Effector memory CD4-positive, alpha-beta T cell (primary cell): Measurements from ENCODE around the gene TBCD.

Experiments
- DNase-seq, 3 donors: peaks; one replicate each; pipeline ENCODE4 v3.0.0-alpha.2; 2020
- H3K27ac ChIP-seq: 2 replicates; pipeline ENCODE4 v1.7.0; 2013; ENCODE audit warnings: mild to moderate bottlenecking, low read length, moderate library complexity; ENCODE audit not compliant: insufficient read depth, poor library complexity, severe bottlenecking
- H3K27me3 ChIP-seq: replicated peaks from 2 replicates; pipeline ENCODE4 v1.7.0; 2013; ENCODE audit warnings: mild to moderate bottlenecking, low read length; ENCODE audit not compliant: insufficient read depth, control insufficient read depth, poor library complexity, severe bottlenecking
- H3K36me3 ChIP-seq: 2 replicates; pipeline ENCODE4 v1.7.0; 2013; ENCODE audit warnings: mild to moderate bottlenecking, low read length, moderate library complexity; ENCODE audit not compliant: control insufficient read depth, insufficient read depth
- H3K4me1 ChIP-seq: 2 replicates; pipeline ENCODE4 v1.7.0; 2013; ENCODE audit warnings: low read length, mild to moderate bottlenecking; ENCODE audit not compliant: control insufficient read depth, insufficient read depth, poor library complexity, severe bottlenecking
- H3K4me3 ChIP-seq: 2 replicates; pipeline ENCODE4 v1.7.0; 2013; ENCODE audit warnings: low read length, low read depth, mild to moderate bottlenecking; ENCODE audit not compliant: insufficient read depth, poor library complexity, severe bottlenecking
- H3K9me3 ChIP-seq: 2 replicates; pipeline ENCODE4 v1.7.0; 2013; ENCODE audit warnings: mild to moderate bottlenecking, low read length, moderate library complexity; ENCODE audit not compliant: control insufficient read depth

TBCD gene

GRCh38 chr17:82936768-82937171 lies 184.9 kb downstream of the TBCD start:
- no peak for DNase-seq
- H3K36me3 ChIP-seq, result peaks cover 73% of the 10 kb centered on the region
- no peaks in the 10 kb centered on the region for H3K4me1 ChIP-seq
- no peak overlapping the region for H3K4me3 ChIP-seq
- H3K27me3 ChIP-seq, result no peaks in the 10 kb centered on the region
- no peaks in the 10 kb centered on the region for H3K9me3 ChIP-seq
- H3K27ac ChIP-seq, result no peak overlapping the region

- H3K27ac ChIP-seq, result no peak overlapping the region
- no peak for DNase-seq
- H3K36me3 ChIP-seq, result peaks cover 73% of the 10 kb centered on the region
- H3K4me1 ChIP-seq, result no peaks in the 10 kb centered on the region
- no peaks in the 10 kb centered on the region for H3K9me3 ChIP-seq
- H3K4me3 ChIP-seq, result no peak overlapping the region
- H3K27me3 ChIP-seq, result no peaks in the 10 kb centered on the region
Observed at GRCh38 chr17:82937411-82938371, 185.8 kb downstream of the TBCD start.

- no peak for DNase-seq
- H3K27me3 ChIP-seq, result no peaks in the 10 kb centered on the region
- no peak overlapping the region for H3K27ac ChIP-seq
- no peaks in the 10 kb centered on the region for H3K4me1 ChIP-seq
- H3K36me3 ChIP-seq, result peaks cover 73% of the 10 kb centered on the region
- H3K4me3 ChIP-seq, result no peak overlapping the region
- peaks cover 4% of the 10 kb centered on the region for H3K9me3 ChIP-seq
Observed at GRCh38 chr17:82938486-82938872, 186.6 kb downstream of the TBCD start.

GRCh38 chr17:82938873-82939620 lies 187.2 kb downstream of the TBCD start:
- peaks cover 73% of the 10 kb centered on the region for H3K36me3 ChIP-seq
- H3K27me3 ChIP-seq, result no peaks in the 10 kb centered on the region
- H3K4me3 ChIP-seq, result no peak overlapping the region
- no peaks in the 10 kb centered on the region for H3K4me1 ChIP-seq
- peaks cover 9% of the 10 kb centered on the region for H3K9me3 ChIP-seq
- DNase-seq, result no peak
- H3K27ac ChIP-seq, result no peak overlapping the region

DNA sequence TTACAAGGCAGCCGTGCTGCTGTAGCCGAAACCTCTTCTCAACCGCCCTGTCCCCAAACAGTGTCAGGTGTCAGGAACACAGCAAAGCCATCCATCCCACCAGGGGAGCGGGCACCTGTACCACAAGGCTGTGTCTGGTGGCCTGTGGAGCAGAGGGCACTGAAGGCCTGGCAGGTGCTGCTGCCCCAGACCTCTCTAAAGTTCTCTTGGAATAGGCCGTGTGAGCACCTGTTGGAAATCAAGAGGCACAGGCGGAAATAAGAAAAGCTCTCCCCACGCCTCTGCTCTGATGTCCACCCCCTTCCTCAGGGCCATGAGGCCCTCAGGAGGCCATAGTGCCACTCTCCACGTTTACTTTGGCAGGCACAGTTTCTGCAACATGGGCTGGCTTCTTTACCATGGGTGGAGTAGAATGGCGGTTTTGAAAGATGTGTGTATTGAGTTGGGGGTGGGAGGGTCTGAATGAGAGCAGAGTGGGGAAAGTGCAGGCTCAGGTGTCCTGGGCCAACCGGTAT lies 187.8 kb downstream of the TBCD start:
- H3K27ac ChIP-seq, result no peak overlapping the region
- H3K36me3 ChIP-seq, result peaks cover 77% of the 10 kb centered on the region
- H3K4me3 ChIP-seq, result no peak overlapping the region
- H3K4me1 ChIP-seq, result no peaks in the 10 kb centered on the region
- peaks cover 13% of the 10 kb centered on the region for H3K9me3 ChIP-seq
- H3K27me3 ChIP-seq, result no peaks in the 10 kb centered on the region
- no peak for DNase-seq

DNA sequence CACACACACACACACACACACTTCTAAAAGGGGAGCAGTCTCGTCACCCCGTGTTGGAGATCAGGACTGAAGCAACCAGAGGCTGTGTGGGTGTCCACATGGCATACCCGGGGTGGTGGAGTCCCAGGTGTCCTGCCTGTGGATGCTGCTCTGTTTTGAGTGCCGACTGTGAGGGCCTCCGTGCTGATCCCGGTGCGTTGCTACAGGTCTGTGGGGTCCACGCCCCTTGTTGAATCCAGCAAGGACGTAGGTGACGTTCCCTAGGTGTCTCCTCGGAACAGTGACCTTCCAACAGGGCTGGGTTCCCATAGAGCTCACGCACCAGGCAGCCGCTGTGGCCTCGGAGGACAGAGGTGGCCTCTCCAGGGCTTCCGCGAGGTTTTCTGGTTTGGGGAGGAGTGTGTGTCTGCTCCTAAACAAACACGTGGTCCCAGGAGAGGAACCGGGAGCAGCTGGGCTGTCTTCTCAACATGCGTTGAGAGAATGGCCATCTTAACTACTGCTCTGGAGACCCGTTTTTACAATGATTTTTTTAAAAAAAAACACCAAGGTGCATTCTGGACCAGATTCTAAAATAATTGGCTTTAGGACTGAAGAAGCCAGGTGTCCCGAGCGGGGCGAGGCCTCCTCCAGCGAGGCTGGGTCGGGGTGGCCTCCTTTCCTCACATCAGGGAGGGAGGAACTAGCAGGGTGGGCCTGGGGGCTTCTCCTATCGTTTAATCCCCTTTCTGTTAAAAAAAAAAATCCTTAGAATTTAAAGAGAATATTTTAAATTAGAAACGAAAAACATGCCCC lies 188.6 kb downstream of the TBCD start:
- Histone ChIP-seq H3K9me3 (peaks cover 13% of the 10 kb centered on the region), H3K4me3 (no peak overlapping the region), H3K4me1 (no peaks in the 10 kb centered on the region), H3K36me3 (peaks cover 78% of the 10 kb centered on the region), H3K27me3 (no peaks in the 10 kb centered on the region), H3K27ac (no peak overlapping the region)
- DNase-seq, result no peak

DNA sequence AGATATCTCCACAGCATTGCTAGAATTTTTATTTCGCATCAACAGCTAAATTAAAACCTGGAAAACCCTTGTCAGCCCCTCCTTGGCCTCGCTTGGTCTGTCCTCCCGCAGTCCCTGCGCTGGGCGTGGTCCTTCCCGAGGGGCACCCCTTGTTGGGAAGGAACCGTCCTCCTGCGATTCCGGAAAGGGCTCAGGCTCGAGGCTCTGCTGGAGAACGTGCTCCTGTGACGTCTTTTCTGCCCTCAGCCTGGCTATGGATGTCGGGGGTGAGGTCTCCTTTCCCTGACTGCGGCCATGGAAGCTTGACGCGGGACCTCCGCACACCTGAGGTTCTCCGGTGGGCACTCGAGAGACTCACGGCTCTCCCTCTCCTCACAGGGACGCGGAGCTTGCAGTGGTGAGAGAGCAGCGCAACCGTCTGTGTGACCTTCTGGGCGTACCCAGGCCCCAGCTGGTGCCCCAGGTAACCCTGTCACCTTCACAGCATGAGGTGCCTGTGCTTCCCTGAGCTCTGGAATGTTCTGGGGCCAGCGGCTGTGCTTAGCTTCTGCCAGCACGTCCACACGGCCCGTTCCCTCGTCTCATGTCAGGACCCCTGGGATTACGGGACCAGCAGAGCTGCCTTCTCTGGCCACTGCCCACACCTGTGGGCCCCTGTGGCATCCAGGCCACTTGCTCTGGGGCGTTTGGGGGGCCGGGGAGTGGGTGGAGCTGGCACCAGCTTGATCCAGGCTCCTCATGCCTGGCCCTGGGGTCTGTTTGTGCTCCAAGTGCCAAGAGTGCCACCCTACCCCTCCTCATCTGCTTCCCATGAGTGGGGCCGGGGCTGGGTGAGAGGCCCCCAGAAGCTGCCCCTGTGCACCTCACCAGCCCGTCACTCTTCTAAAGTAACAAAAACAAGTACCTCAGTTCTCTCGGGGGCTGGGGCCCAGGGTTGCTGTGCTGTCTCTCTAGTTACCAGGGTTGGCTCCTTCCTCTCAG lies 189.4 kb downstream of the TBCD start:
- Histone ChIP-seq H3K9me3 (peaks cover 13% of the 10 kb centered on the region), H3K27ac (no peak overlapping the region), H3K27me3 (no peaks in the 10 kb centered on the region), H3K4me1 (no peaks in the 10 kb centered on the region), H3K4me3 (no peak overlapping the region), H3K36me3 (peaks cover 78% of the 10 kb centered on the region)
- DNase-seq, result no peak

DNA sequence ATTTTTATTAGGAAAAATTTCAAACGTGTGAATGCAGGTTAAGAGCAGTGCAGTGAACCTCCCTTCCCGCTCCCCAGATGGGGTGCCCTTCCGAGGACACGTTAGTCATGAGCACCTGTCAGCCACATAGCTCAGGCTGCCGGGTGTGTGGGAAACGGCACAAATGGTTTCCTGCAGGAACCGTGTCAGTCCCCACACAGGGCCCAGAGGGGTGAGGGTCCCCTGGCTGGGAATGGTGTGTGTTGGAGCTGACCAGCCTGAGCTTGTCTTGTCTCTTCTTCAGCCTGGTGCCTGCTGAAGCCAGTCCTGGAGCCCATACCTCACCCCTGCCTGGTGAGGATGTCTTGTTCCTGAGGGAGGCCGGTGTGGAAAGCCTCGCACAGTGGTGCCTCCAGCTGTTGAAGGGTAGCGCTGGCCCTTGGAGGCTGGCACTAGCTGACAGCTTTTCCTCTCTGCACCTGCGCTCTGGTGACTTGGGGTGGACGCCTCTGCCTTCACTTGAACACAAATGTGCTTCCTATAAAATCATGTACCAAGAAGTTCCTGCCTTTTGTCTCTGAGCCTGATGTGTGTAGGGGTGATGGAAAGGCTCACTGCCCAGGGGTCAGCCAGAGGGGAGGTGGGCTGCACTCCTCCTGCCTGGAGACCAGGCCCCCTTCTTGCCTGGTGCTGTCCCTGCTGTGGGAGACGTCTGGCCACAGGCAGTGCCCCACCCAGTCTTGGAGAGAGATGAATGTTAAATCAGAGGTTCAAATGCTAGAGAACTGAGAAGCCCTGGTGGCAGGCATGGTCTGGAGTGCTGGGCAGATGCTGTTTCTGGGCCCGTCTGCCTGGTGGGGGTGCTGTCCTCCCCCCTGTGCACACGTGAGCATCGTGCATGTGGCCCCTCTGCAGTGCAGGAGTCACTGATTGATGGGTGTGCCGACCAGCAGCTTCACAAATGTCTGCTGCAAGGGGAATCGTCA lies 190.6 kb downstream of the TBCD start:
- Histone ChIP-seq H3K4me1 (no peaks in the 10 kb centered on the region), H3K9me3 (peaks cover 13% of the 10 kb centered on the region), H3K27me3 (no peaks in the 10 kb centered on the region), H3K4me3 (no peak overlapping the region), H3K36me3 (peaks cover 72% of the 10 kb centered on the region), H3K27ac (no peak overlapping the region)
- DNase-seq, result no peak
